Stimulated activated naive CD8-positive, alpha-beta T cell treated with anti-CD3 and anti-CD28 coated beads, Interleukin-15, Interleukin-2, amounts not matched to agents 100 U/mL and 50 U/mL, for 24 hours (primary cell): Measurements from ENCODE around the gene LARGE1.
A peak's percentile ranks its signal among the peaks of the same experiment; 100 is the strongest.
"Not testable (repeated sequence)": the region's sequence is repeated elsewhere in the genome, so short reads cannot be mapped to it uniquely, and the experiment has no call there.

Experiments
- ATAC-seq: fragments of 150-1000 bp; cut with Tn5 transposase; one replicate; pipeline ENCODE4 v1.10.0; 2021
- DNase-seq: peaks from one replicate; pipeline ENCODE4 v3.0.0; 2021

The LARGE1 gene

GRCh38 chr22:33415401-33415800, 504.9 kb downstream of the LARGE1 start:
- ATAC-seq (no peak), DNase-seq (no peak)

DNA sequence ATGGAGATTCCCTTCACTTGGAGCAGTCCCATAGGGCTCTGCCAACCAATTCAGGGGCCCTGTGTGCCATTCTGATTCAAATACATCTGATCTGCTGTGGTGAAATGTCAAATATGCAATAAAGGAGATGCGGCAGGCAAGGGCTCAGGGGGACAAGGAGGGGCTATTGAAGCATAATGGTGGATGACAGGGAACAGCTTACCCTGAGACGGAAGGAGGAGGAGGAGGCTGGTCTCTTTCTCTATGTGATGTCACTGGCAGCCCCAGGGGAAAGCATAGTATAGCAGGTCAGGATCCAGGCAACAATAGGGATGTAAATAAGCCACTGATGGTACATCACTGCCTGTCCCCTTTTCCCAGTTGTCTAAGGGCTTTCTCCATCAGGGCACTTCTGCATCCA, 511.2 kb downstream of the LARGE1 start:
- no peak for ATAC-seq
- DNase-seq: no peak

DNA sequence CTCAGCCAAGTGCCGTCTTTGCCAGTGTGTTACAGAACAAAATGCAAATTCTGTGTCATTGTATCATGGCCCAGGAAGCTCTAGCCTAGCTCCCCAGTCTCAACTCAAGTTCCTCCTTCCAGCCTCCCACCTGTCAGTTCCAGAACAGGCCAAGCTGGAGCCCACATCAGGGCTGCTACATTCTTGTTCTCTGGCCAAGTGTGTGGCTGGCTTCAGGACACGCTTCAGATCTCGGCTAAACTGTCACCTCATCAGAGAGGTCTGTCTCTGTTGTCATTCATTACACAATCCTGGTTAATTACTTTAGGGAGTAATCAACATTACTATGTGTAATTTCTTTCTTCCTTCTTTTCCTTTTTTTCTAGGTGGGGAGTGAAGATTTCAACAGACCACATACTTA, 515.1 kb downstream of the LARGE1 start:
- DNase-seq (no peak), ATAC-seq (no peak)

GRCh38 chr22:33404723-33405122, 515.6 kb downstream of the LARGE1 start:
- DNase-seq (no peak), ATAC-seq (no peak)

GRCh38 chr22:33402325-33402724, 518.0 kb downstream of the LARGE1 start:
- DNase-seq: no peak
- no peak for ATAC-seq

GRCh38 chr22:33401291-33401690, 519.0 kb downstream of the LARGE1 start:
- DNase-seq (no peak), ATAC-seq (no peak)

DNA sequence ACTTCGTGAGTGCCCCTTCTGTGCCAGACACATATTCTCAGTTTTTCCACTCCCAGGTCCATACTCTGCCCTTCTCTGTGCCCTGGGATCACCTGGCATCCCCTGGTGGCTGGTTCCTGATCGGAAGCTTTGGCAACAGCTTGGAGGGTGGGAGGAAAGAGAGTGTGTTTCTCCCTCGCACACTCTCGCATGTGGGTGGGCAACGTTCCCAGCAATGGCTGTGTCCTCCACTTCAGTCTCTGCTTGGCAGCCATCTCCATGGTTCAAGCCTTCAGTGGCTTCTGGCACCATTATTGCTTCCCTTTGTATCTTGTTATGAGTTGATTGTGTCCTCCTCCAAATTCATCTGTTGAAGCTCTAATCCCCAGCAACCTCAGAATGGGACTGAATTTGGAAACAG, 519.4 kb downstream of the LARGE1 start:
- DNase-seq: no peak
- ATAC-seq: no peak

- DNase-seq (no peak), ATAC-seq (no peak)
Measured at GRCh38 chr22:33400061-33400840, 520.0 kb downstream of the LARGE1 start.

DNA sequence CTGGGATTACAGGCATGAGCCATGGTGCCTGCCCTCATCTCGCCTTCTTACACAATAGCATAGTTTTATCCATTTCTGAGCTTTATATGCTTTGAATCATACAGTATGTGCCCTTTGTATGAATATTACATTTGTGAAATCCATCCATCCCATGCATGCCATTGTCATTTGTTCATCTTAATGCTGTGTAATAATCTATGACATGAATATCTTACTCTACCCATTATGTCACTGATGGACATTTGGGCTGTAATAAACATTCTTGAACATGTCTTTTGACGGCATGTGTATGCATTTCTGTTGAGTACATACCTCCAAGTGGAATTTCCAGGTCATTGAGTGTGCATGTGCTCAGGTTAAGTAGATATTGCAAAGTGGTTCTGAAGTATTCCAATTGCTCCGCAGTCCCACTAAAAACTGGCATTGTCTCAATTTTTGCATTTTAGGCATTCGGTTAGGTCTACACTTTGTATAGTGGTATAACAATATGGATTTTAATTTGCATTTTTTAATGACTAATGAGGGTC, 522.8 kb downstream of the LARGE1 start:
- no peak for DNase-seq

GRCh38 chr22:33393432-33393831, 526.8 kb downstream of the LARGE1 start:
- ATAC-seq (no peak), DNase-seq (no peak)

More for the DNA sequence above, 522.8 kb downstream of the LARGE1 start:
- ATAC-seq: no peak

DNA sequence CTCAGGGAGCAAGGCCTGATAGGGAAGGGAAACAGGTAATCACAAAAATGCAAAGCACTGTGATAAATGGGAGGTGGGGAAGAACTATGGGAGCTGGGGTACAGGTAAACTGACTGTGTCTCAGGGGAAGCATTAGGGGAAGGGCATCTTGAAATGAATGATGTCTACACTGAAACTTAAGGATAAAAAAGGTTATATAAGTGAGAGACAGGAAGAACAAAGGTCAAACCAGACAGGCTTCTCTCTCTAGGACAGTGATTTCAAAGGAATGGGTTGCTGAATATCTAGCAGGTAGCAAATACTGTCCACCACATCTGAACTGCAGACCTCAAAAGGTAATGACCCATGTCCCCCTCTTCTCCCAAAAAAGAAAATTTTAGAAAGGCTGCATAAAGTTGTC, 529.0 kb downstream of the LARGE1 start:
- ATAC-seq (no peak), DNase-seq (no peak)

- ATAC-seq (no peak), DNase-seq (no peak)
Measured at GRCh38 chr22:33389936-33390335, 530.3 kb downstream of the LARGE1 start.

- ATAC-seq: no peak
- DNase-seq: no peak
Measured at GRCh38 chr22:33386270-33386669, 534.0 kb downstream of the LARGE1 start.

DNA sequence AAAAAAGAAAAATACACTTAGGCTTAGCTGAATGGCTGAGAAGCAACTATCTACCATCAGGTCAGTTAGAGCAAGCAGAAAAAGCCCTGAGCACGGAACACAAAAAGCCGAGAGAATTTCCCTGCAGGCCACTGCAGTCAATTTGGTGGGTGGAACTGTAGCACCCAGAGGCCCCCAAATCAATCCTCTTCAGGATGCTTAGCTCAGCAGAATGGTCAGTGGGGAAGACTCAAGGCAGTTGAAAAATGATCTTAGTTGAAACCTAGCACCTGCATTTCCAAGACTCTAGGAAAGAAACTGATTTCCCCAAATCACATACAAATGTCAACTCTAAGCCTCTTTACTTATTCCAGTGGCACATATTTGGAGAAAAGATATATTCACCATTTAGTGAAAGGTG, 534.7 kb downstream of the LARGE1 start:
- DNase-seq (no peak), ATAC-seq (no peak)

DNA sequence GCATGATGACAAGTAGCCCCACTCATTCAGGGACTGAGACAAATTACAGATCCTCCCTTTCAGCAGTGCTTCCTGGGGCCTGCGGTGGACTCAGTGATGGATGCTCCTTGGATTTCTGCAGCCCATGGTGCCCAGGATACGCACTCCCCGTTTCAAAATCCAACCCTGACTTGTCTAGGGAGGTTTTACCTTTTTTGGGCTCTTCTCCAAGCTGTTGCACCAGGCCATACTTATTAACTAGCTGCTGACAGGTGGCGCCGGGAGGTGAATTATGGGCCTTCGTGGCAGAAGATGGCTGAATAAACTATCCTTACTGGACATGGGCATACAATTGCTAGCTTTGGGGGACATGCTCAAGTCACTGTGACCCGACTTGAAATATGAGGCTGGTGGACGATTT, 537.8 kb downstream of the LARGE1 start:
- DNase-seq (no peak), ATAC-seq (no peak)

DNA sequence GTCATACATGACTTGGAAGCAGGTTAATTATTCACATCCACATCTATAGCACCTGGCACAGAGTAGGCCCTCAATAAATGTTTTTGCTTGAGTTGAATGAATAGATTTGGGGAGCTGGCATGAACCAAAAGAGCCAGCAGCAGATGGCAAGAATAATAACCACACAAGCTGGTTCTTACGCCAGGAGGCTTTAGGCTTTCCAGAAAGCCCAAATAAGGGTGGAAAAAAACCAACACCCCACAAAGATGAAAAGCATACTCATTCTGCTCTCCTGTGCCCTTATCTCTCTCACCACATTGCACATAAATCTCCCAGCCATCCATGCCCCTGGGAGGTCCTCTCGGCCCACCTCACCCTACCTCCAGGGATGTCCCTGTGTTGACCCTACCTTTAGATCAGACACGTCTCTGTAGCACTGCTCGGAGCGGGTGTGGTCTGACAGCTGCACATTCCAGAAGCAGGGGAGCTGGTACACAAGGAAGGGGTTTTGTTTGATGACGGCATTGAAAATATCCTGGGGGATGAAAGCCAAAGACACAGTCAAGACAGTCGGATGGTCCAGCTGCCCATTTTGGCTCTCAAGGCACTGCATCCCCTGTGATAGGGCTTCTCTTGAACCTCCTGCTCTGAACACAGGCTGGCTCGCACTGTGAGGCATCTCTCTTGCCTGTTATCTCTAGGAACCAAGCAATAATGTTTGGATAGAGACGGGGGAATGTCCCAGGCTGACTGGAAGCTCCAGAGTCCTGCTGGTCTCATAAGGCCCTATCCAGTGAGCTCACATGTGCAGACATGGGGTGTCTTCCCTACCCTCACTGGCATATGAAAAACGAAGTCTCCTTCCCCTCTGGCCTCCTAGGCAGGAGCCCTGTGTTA, 538.5 kb downstream of the LARGE1 start:
- no peak for DNase-seq
- ATAC-seq: no peak

- DNase-seq (no peak), ATAC-seq (peak; percentile 28)
Measured at GRCh38 chr22:33380789-33381530, 539.3 kb downstream of the LARGE1 start.

- DNase-seq: no peak
- ATAC-seq: no peak
Measured at GRCh38 chr22:33379836-33380235, 540.4 kb downstream of the LARGE1 start.

DNA sequence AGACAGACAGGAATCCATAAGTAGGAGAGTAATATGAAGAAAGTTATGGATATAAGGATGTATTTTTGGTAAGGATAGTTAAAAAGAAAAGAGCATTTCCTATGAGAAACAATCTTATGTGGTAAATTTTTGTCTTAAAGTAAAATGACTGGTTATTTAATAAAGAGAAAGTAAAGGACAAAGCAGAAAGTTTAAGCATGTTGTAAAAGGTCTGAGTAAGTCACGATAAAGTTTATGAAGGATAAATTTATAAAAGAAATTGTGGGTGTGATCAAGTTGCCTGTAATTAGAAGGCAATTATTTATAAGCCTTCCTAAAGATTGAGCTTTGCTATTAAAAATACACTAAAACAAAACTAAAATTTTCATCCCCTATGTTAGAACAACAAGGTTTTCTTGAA, 547.4 kb downstream of the LARGE1 start:
- DNase-seq (no peak), ATAC-seq (no peak)

DNA sequence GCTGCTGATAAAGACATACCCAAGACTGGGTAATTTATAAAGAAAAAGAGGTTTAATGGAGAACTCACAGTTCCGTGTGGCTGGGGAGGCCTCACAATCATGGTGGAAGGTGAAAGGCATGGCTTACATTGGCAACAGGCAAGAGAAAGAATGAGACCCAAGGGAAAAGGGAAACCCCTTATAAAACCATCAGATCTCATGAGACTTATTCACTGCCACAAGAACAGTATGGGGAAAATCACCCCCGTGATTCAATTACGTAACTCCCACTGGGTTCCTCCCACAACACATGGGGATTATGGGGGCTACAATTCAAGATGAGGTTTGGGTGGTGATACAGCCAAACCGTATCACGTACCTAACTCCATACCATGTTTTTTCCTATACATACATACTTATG, 557.0 kb downstream of the LARGE1 start:
- not testable (repeated sequence) for ATAC-seq, DNase-seq

GRCh38 chr22:33362702-33363101, 557.6 kb downstream of the LARGE1 start:
- ATAC-seq: no peak
- DNase-seq: no peak

DNA sequence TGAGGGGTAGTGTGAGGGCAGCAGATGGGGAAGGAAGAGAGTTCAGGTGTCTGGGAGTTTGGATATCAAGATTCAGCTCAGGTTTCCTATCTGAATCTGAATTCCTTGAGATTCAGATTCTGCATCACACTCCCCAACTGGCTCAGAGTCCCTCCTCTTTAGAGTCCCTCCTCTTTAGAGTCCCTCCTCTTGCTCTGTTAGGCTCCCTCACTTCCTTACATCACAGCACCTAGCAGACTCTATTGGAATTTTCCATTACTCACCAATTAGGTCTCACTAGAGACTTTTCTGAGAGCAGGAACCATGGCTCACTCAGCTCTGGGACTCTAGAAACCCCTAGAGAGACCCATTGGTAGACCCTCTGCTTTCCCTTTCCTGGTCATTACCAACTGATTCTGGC, 558.7 kb downstream of the LARGE1 start:
- ATAC-seq (no peak), DNase-seq (no peak)
